CD4-positive, CD25-positive, alpha-beta regulatory T cell (primary cell): ENCODE results near the gene PIP5KL1. TPM values are rescaled to one million over a fixed set of nuclear protein-coding genes. Genes with fewer than 3 reads are reported as not detected.

Experiments
- ATAC-seq, 2 donors: fragments of 150-1000 bp; cut with Tn5 transposase; one replicate each; pipeline ENCODE4 v1.10.0; 2021; ENCODE audit warnings: low read depth in 2 of 2, moderate number of reproducible peaks in 2 of 2, moderate library complexity in 1 of 2
- DNase-seq, 3 donors: peaks; one replicate each; pipeline versions ENCODE4 v3.0.0 to v3.0.0-alpha.2; 2012 to 2022; ENCODE audit warnings: mixed read lengths in 1 of 3
- H3K27ac ChIP-seq: one replicate; pipeline ENCODE4 v1.7.0; 2013; ENCODE audit warnings: mild to moderate bottlenecking, low read length; ENCODE audit not compliant: insufficient read depth, poor library complexity, severe bottlenecking
- H3K27me3 ChIP-seq: one replicate; pipeline ENCODE4 v1.7.0; 2013; ENCODE audit warnings: low read length; ENCODE audit not compliant: control insufficient read depth, insufficient read depth
- H3K36me3 ChIP-seq: one replicate; pipeline ENCODE4 v1.7.0; 2013; ENCODE audit warnings: mild to moderate bottlenecking, low read length, moderate library complexity; ENCODE audit not compliant: control insufficient read depth, insufficient read depth
- H3K4me1 ChIP-seq: 2 replicates; pipeline ENCODE4 v1.7.0; 2013; ENCODE audit warnings: mild to moderate bottlenecking, low read length; ENCODE audit not compliant: insufficient read depth, control insufficient read depth, poor library complexity, severe bottlenecking
- H3K4me3 ChIP-seq: one replicate; pipeline ENCODE4 v1.7.0; 2013; ENCODE audit warnings: low read depth, mild to moderate bottlenecking, low read length, moderate library complexity
- H3K9me3 ChIP-seq, 2 experiments: 1 replicate in 1 of 2; 2 replicates in 1 of 2; pipeline ENCODE4 v1.7.0; 2013; ENCODE audit warnings: low read length in 2 of 2, mild to moderate bottlenecking in 1 of 2, moderate library complexity in 1 of 2; ENCODE audit not compliant: control insufficient read depth in 2 of 2
- H3K27ac Mint-ChIP-seq, 3 donors: one replicate each; pipeline ENCODE4 v1.8.0; 2020 to 2022; ENCODE audit warnings: mild to moderate bottlenecking in 3 of 3, mixed read lengths in 3 of 3, moderate library complexity in 2 of 3
- H3K27me3 Mint-ChIP-seq: one replicate; pipeline ENCODE4 v1.8.0; 2022; ENCODE audit warnings: mild to moderate bottlenecking, mixed read lengths
- H3K36me3 Mint-ChIP-seq: one replicate; pipeline ENCODE4 v1.8.0; 2020; ENCODE audit warnings: mixed read lengths
- H3K4me1 Mint-ChIP-seq, 4 donors: one replicate each; pipeline ENCODE4 v1.8.0; 2020 to 2022; ENCODE audit warnings: mixed read lengths in 4 of 4, mild to moderate bottlenecking in 1 of 4
- H3K4me3 Mint-ChIP-seq, 4 donors: one replicate each; pipeline ENCODE4 v1.8.0; 2020 to 2022; ENCODE audit warnings: mild to moderate bottlenecking in 4 of 4, mixed read lengths in 4 of 4, moderate library complexity in 3 of 4
- H3K9me3 Mint-ChIP-seq, 7 donors: one replicate each; pipeline ENCODE4 v1.8.0; 2020 to 2022; ENCODE audit warnings: mixed read lengths in 7 of 7, mild to moderate bottlenecking in 3 of 7, moderate library complexity in 2 of 7
- polyA plus RNA-seq, 4 donors: library from polyadenylated mRNA; unstranded; fragments of 300-500 nt; fragmentation: Illumina TruSeq; gene quantifications; one replicate each; pipeline ENCODE4 v1.2.3, GENCODE V29; 2021
- total RNA-seq: library from RNA; stranded (reverse); gene quantifications from one replicate; pipeline ENCODE4 v1.2.3, GENCODE V29; 2022

The PIP5KL1 gene
- total and polyA plus RNA-seq, 5 donors from 2014 or later = 0.22 to 3.3 (median 0.94) TPM; not detected in 1

DNA sequence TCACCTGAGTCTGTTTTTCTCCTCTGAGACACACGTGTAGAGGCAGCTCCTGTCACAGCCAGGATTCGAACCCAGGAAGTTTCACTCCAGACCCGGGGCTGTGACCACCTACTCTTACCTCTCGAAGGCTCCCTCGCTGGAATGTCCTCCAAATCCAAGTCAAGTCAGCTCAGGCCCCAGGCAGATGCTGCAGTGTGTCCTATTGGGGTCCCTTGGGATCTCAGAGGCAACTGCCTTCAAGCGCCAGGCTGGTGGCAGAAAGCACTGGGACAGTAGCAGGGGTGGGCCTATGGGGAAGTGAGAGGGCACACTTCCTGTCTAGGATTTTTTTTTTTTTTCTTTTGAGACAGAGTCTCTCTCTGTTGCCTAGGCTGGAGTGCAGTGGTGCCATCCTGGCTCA is 13.0 kb downstream of the PIP5KL1 start:
- DNase-seq (no peak), ATAC-seq (no peak)
- Mint-ChIP-seq H3K4me1 (peaks cover 0 to 56% (median 29%) of the 10 kb centered on the region in 4 donors), H3K4me3 (peak overlapping the region; percentile 71 to 95 (median 88)), H3K9me3 (no peaks in the 10 kb centered on the region), H3K27me3 (no peaks in the 10 kb centered on the region), H3K36me3 (peaks cover 10% of the 10 kb centered on the region), H3K27ac (peak overlapping the region in 2 of 3 donors; percentile 43 to 83)
- peak overlapping the region; percentile 41 for H3K27ac ChIP-seq
- peak overlapping the region; percentile 61 for H3K4me3 ChIP-seq
- peaks cover 47% of the 10 kb centered on the region for H3K4me1 ChIP-seq
- H3K27me3 ChIP-seq = no peaks in the 10 kb centered on the region
- peaks cover 3% of the 10 kb centered on the region for H3K36me3 ChIP-seq
- H3K9me3 ChIP-seq = no peaks in the 10 kb centered on the region

GRCh38 chr9:127916720-127917581 is 13.6 kb downstream of the PIP5KL1 start, which contains the start of gene ST6GALNAC4:
Gene ST6GALNAC4, minus strand, starts transcription at chr9:127917041. Its CDS starts 622 bp downstream, at chr9:127916419.
- peaks cover 13% of the 10 kb centered on the region for H3K36me3 Mint-ChIP-seq
- Histone ChIP-seq H3K9me3 (no peaks in the 10 kb centered on the region), H3K4me1 (peaks cover 50% of the 10 kb centered on the region), H3K27ac (peak within 1 kb of the TSS; percentile 66), H3K36me3 (peaks cover 5% of the 10 kb centered on the region), H3K27me3 (no peaks in the 10 kb centered on the region), H3K4me3 (peak within 1 kb of the TSS; percentile 77)
- no peaks in the 10 kb centered on the region for H3K9me3 Mint-ChIP-seq
- DNase-seq (peak; percentile 90 to 93 (median 92)), ATAC-seq (peak; percentile 93 to 97)
- H3K27me3 Mint-ChIP-seq = no peaks in the 10 kb centered on the region
- H3K4me3 Mint-ChIP-seq = peak within 1 kb of the TSS; percentile 88 to 97 (median 94)
- H3K27ac Mint-ChIP-seq = peak within 1 kb of the TSS; percentile 83 to 96 (median 94)
- H3K4me1 Mint-ChIP-seq = peaks cover 0 to 57% (median 31%) of the 10 kb centered on the region in 4 donors

GRCh38 chr9:127915801-127916719 is 14.5 kb downstream of the PIP5KL1 start:
- Histone ChIP-seq H3K36me3 (peaks cover 7% of the 10 kb centered on the region), H3K27me3 (no peaks in the 10 kb centered on the region), H3K27ac (peak overlapping the region; percentile 66), H3K9me3 (no peaks in the 10 kb centered on the region), H3K4me1 (peaks cover 48% of the 10 kb centered on the region), H3K4me3 (peak overlapping the region; percentile 77)
- H3K4me1 Mint-ChIP-seq = peaks cover 0 to 60% (median 32%) of the 10 kb centered on the region in 4 donors
- peak in 2 of 3 donors; percentile 65 to 69 for DNase-seq
- no peak for ATAC-seq
- H3K27ac Mint-ChIP-seq = peak overlapping the region; percentile 83 to 96 (median 94)
- no peaks in the 10 kb centered on the region for H3K9me3 Mint-ChIP-seq
- H3K27me3 Mint-ChIP-seq = no peaks in the 10 kb centered on the region
- peak overlapping the region; percentile 88 to 97 (median 94) for H3K4me3 Mint-ChIP-seq
- peaks cover 17% of the 10 kb centered on the region for H3K36me3 Mint-ChIP-seq

GRCh38 chr9:127915325-127915752 is 15.2 kb downstream of the PIP5KL1 start:
- no peaks in the 10 kb centered on the region for H3K27me3 ChIP-seq
- H3K36me3 Mint-ChIP-seq = peaks cover 21% of the 10 kb centered on the region
- no peaks in the 10 kb centered on the region for H3K27me3 Mint-ChIP-seq
- peaks cover 0 to 67% (median 36%) of the 10 kb centered on the region in 4 donors for H3K4me1 Mint-ChIP-seq
- peak overlapping the region; percentile 66 for H3K27ac ChIP-seq
- ATAC-seq (no peak), DNase-seq (no peak)
- peak overlapping the region; percentile 52 to 96 (median 94) for H3K27ac Mint-ChIP-seq
- H3K4me1 ChIP-seq = peaks cover 55% of the 10 kb centered on the region
- peaks cover 7% of the 10 kb centered on the region for H3K36me3 ChIP-seq
- no peaks in the 10 kb centered on the region for H3K9me3 Mint-ChIP-seq
- H3K4me3 ChIP-seq = peak overlapping the region; percentile 31
- H3K9me3 ChIP-seq = no peaks in the 10 kb centered on the region
- peak overlapping the region; percentile 88 to 97 (median 94) for H3K4me3 Mint-ChIP-seq

GRCh38 chr9:127913682-127914081 is 16.9 kb downstream of the PIP5KL1 start:
- H3K27ac Mint-ChIP-seq = peak overlapping the region in 1 of 3 donors; percentile 86
- H3K9me3 ChIP-seq = no peaks in the 10 kb centered on the region
- H3K4me1 Mint-ChIP-seq = peaks cover 0 to 67% (median 33%) of the 10 kb centered on the region in 4 donors
- H3K27me3 Mint-ChIP-seq = no peaks in the 10 kb centered on the region
- DNase-seq = no peak
- no peaks in the 10 kb centered on the region for H3K9me3 Mint-ChIP-seq
- H3K27me3 ChIP-seq = no peaks in the 10 kb centered on the region
- peaks cover 7% of the 10 kb centered on the region for H3K36me3 ChIP-seq
- no peak for ATAC-seq
- H3K4me3 ChIP-seq = no peak overlapping the region
- H3K27ac ChIP-seq = peak overlapping the region; percentile 21
- H3K36me3 Mint-ChIP-seq = peaks cover 21% of the 10 kb centered on the region
- peak overlapping the region in 1 of 4 donors; percentile 48 for H3K4me3 Mint-ChIP-seq
- peaks cover 62% of the 10 kb centered on the region for H3K4me1 ChIP-seq

- peaks cover 7% of the 10 kb centered on the region for H3K36me3 ChIP-seq
- H3K27ac Mint-ChIP-seq = peak overlapping the region; percentile 20 to 90 (median 69)
Observed at GRCh38 chr9:127912882-127913281, 17.7 kb downstream of the PIP5KL1 start.

DNA sequence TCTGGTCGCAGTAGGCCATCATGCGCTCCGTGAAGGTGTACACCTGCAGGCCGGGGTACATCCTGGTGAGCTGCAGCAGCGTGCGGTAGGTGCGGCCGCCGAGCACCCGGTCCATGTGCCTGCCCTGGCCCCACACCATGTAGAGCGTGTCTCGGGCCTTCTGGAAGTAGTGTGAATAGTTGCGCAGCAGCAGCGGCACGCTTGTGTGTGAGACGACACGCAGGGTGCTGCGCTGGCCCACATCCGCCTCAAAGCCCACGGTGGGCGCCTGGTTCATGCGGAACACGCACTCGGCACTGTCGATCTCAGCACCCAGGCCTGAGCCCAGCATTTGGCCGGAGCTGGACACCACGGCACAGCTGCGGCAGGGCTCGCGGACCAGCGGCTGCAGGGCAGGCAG is 18.3 kb downstream of the PIP5KL1 start:
- H3K4me3 Mint-ChIP-seq = peak overlapping the region in 1 of 4 donors; percentile 67
- H3K36me3 Mint-ChIP-seq = peaks cover 21% of the 10 kb centered on the region
- H3K27me3 ChIP-seq = no peaks in the 10 kb centered on the region
- no peak overlapping the region for H3K4me3 ChIP-seq
- peak overlapping the region; percentile 73 for H3K27ac ChIP-seq
- no peak for DNase-seq
- no peaks in the 10 kb centered on the region for H3K9me3 Mint-ChIP-seq
- H3K9me3 ChIP-seq = no peaks in the 10 kb centered on the region
- H3K36me3 ChIP-seq = peaks cover 7% of the 10 kb centered on the region
- H3K27ac Mint-ChIP-seq = peak overlapping the region in 2 of 3 donors; percentile 20 to 94
- H3K27me3 Mint-ChIP-seq = no peaks in the 10 kb centered on the region
- no peak for ATAC-seq
- peaks cover 58% of the 10 kb centered on the region for H3K4me1 ChIP-seq
- H3K4me1 Mint-ChIP-seq = peaks cover 0 to 57% (median 27%) of the 10 kb centered on the region in 4 donors

More at GRCh38 chr9:127912882-127913281, 17.7 kb downstream of the PIP5KL1 start:
- H3K9me3 Mint-ChIP-seq = no peaks in the 10 kb centered on the region
- peak overlapping the region in 2 of 4 donors; percentile 66 to 67 for H3K4me3 Mint-ChIP-seq
- Histone ChIP-seq H3K4me3 (no peak overlapping the region), H3K27ac (peak overlapping the region; percentile 21), H3K9me3 (no peaks in the 10 kb centered on the region), H3K27me3 (no peaks in the 10 kb centered on the region), H3K4me1 (peaks cover 61% of the 10 kb centered on the region)
- DNase-seq (no peak), ATAC-seq (no peak)
- H3K4me1 Mint-ChIP-seq = peaks cover 0 to 60% (median 30%) of the 10 kb centered on the region in 4 donors
- H3K36me3 Mint-ChIP-seq = peaks cover 21% of the 10 kb centered on the region
- H3K27me3 Mint-ChIP-seq = no peaks in the 10 kb centered on the region
